A549 (cell line): Measurements from ENCODE around the gene PHPT1.

Experiments
- JUNB ChIP-seq: fragments of >200 bp; sonication (Bioruptor Twin); formaldehyde crosslinking; IDR thresholded peaks from 2 replicates; pipeline ENCODE4 v1.6.1; 2016
- NR3C1 ChIP-seq: fragments of >200 bp; sonication (Bioruptor Twin); formaldehyde crosslinking; IDR thresholded peaks from 3 replicates; pipeline ENCODE4 v1.6.1; 2017
- ZFP36 ChIP-seq: fragments of 450-650 bp; IDR thresholded peaks from 2 replicates; pipeline ENCODE4 v1.6.1; 2014; ENCODE audit warnings: borderline replicate concordance; ENCODE audit not compliant: partially characterized antibody
- TF ChIP-seq, protein P1 (sequence below): fragments of >200 bp; sonication (Bioruptor Twin); formaldehyde crosslinking; IDR thresholded peaks from 3 replicates; pipeline ENCODE4 v1.5.1; 2016

- TF ChIP-seq ZFP36: no peak
- no peak for TF ChIP-seq JUNB
- TF ChIP-seq, protein P1, sequence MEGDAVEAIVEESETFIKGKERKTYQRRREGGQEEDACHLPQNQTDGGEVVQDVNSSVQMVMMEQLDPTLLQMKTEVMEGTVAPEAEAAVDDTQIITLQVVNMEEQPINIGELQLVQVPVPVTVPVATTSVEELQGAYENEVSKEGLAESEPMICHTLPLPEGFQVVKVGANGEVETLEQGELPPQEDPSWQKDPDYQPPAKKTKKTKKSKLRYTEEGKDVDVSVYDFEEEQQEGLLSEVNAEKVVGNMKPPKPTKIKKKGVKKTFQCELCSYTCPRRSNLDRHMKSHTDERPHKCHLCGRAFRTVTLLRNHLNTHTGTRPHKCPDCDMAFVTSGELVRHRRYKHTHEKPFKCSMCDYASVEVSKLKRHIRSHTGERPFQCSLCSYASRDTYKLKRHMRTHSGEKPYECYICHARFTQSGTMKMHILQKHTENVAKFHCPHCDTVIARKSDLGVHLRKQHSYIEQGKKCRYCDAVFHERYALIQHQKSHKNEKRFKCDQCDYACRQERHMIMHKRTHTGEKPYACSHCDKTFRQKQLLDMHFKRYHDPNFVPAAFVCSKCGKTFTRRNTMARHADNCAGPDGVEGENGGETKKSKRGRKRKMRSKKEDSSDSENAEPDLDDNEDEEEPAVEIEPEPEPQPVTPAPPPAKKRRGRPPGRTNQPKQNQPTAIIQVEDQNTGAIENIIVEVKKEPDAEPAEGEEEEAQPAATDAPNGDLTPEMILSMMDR: no peak
- TF ChIP-seq NR3C1: no peak
Observed at GRCh38 chr9:136867480-136867879, 18.3 kb downstream of the PHPT1 start.
